Kidney (tissue), 14 donors: ENCODE results near the gene APEX1. TPM values are rescaled to one million over a fixed set of nuclear protein-coding genes. Genes with fewer than 3 reads are reported as not detected.

Experiments used
- DNase-seq, 5 donors: peaks; one replicate each; pipeline ENCODE4 v3.0.0-alpha.2; 2013 to 2020
- FAIRE-seq: peaks from 2 replicates; lab custom pipeline; 2012; peaks lifted over from hg19 to GRCh38; lab: Jason Lieb, UNC
- H3K27ac ChIP-seq, 2 donors: one replicate each; pipeline ENCODE4 v1.7.0; 2013; ENCODE audit warnings: low read depth in 2 of 2, low read length in 2 of 2, inconsistent platforms in 1 of 2
- H3K27me3 ChIP-seq: one replicate; pipeline ENCODE4 v1.7.1; 2013; ENCODE audit warnings: low read length, inconsistent platforms; ENCODE audit not compliant: control insufficient read depth, insufficient read depth
- H3K36me3 ChIP-seq, 3 donors: one replicate each; pipeline versions ENCODE4 v1.7.0 to v1.7.1; 2013; ENCODE audit warnings: low read length in 3 of 3, control low read depth in 1 of 3, inconsistent platforms in 1 of 3; ENCODE audit not compliant: insufficient read depth in 3 of 3, control insufficient read depth in 2 of 3
- H3K4me1 ChIP-seq, 3 donors: one replicate each; pipeline versions ENCODE4 v1.7.0 to v1.7.1; 2013; ENCODE audit warnings: low read length in 3 of 3, inconsistent platforms in 1 of 3, low read depth in 1 of 3; ENCODE audit not compliant: control insufficient read depth in 2 of 3, insufficient read depth in 2 of 3
- H3K4me3 ChIP-seq, 3 donors: one replicate each; pipeline versions ENCODE4 v1.7.0 to v1.8.1; 2013; ENCODE audit warnings: low read length in 3 of 3, control low read depth in 1 of 3, inconsistent platforms in 1 of 3
- H3K9ac ChIP-seq, 3 donors: one replicate each; pipeline versions ENCODE4 v1.7.0 to v1.7.1; 2013; ENCODE audit warnings: low read length in 3 of 3, control low read depth in 1 of 3, inconsistent platforms in 1 of 3
- H3K9me3 ChIP-seq, 3 donors: one replicate each; pipeline versions ENCODE4 v1.7.0 to v1.7.1; 2013; ENCODE audit warnings: low read length in 3 of 3, control low read depth in 1 of 3, inconsistent platforms in 1 of 3; ENCODE audit not compliant: control insufficient read depth in 2 of 3, insufficient read depth in 1 of 3
- intact Hi-C: fragments of 100-400 bp; cut with DNase I; formaldehyde crosslinking; loops from one replicate; pipeline ENCODE4 v1.11.1; 2022
- polyA plus RNA-seq: library from polyadenylated mRNA; stranded (reverse); fragments of 350-450 nt; fragmentation: Illumina TruSeq; extraction: RNeasy Lipid Tissue Mini Kit (QIAGEN cat#74804); gene quantifications from one replicate; pipeline ENCODE4 v1.2.3, GENCODE V29; 2014; ENCODE audit warnings: low read depth, low replicate concordance; ENCODE audit not compliant: insufficient read depth
- total RNA-seq: library from RNA; stranded (reverse); fragmentation: NEBNext Ultra II Directional; extraction: Animal tissue kit (Norgen Biotek cat#: 25700); gene quantifications from one replicate; pipeline ENCODE4 v1.2.1, GENCODE V29; 2021
- TF ChIP-seq, protein P1 (sequence below): IDR thresholded peaks from 3 replicates; pipeline ENCODE4 v1.5.1; 2012; ENCODE audit warnings: mild to moderate bottlenecking, moderate library complexity, borderline replicate concordance; ENCODE audit not compliant: insufficient read depth; ENCODE audit errors: extremely low read depth
- donor health status: control.
- donor health status: control.
- donor health status: control.
- donor health status: control.
- donor health status: control.
- donor health status: DM: yes; HTN: yes; CAD: no.
- donor health status: Normal renal cell carcinoma (clear cell type).

Gene APEX1
- total and polyA plus RNA-seq, 2 donors from 2014 or later = 109 to 119 TPM

DNA sequence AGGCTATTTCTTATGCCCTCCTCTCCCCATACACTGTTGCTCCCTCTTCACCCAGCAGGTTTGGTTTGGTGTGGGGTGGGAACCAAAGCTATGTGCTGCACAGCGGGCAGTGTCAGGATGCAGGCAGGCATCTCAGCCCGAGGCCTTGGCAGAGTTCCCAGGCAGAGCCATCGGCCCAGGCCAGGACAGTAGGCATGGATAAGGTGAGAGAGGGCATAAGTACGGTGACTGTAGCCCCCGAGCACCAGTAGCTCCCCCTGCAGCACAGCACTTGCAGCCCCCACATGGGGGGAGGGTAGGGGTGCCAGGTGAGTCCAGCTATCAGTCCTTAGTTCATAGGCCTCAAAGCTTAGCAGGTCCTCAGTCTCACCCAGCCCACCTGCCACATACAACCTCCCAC is 26.2 kb upstream of the APEX1 start:
- Histone ChIP-seq H3K27ac (no peak overlapping the region), H3K27me3 (no peaks in the 10 kb centered on the region), H3K9me3 (no peaks in the 10 kb centered on the region), H3K36me3 (no peaks in the 10 kb centered on the region), H3K9ac (no peak overlapping the region), H3K4me3 (no peak overlapping the region), H3K4me1 (peaks cover 0 to 2% (median 0%) of the 10 kb centered on the region in 3 donors)
- TF ChIP-seq, protein P1, sequence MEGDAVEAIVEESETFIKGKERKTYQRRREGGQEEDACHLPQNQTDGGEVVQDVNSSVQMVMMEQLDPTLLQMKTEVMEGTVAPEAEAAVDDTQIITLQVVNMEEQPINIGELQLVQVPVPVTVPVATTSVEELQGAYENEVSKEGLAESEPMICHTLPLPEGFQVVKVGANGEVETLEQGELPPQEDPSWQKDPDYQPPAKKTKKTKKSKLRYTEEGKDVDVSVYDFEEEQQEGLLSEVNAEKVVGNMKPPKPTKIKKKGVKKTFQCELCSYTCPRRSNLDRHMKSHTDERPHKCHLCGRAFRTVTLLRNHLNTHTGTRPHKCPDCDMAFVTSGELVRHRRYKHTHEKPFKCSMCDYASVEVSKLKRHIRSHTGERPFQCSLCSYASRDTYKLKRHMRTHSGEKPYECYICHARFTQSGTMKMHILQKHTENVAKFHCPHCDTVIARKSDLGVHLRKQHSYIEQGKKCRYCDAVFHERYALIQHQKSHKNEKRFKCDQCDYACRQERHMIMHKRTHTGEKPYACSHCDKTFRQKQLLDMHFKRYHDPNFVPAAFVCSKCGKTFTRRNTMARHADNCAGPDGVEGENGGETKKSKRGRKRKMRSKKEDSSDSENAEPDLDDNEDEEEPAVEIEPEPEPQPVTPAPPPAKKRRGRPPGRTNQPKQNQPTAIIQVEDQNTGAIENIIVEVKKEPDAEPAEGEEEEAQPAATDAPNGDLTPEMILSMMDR = no peak
- FAIRE-seq (no peak), DNase-seq (no peak)
- intact Hi-C loops = no loop called here

DNA sequence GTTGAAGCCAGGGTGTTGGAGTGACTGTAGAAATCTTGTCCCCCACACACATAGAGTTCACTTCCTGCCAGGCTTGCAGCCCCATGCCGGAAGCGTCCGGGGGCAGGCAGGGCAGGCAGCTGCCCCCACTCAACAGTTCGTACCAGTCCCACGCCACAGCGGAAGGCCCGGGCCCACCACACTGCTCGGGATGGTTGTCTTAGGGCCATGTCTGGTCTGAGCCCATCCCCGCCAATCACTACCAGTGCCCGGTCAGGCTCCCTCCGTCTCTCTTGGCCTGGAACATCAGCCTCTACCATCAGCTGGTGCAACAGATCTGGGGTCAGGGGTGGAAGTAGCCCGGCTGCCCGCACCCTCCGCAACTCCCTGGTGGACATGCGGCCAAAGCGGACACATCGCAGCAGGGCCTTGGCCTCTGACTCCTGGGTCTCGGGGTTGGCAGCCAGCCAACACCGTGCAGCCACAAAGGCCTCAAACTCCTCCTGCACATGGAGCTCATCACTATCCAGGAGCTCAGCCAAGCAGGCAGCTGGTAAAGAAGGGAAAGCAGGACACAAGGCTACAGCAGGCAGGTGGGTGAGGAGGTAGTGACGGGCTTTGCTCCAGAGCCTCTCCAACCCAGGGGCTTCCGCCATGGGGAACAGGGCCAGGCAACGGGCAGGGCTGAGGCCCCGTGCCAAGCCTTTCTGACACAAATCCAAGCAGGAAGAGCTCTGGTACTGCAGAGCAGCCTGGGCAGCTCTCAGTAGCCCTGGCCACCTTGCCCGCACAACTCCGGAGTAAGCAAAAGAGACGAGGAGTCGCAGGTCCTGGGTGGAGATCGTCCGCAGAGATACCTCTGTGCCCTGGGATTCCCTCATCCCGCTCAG is 25.0 kb upstream of the APEX1 start:
- Histone ChIP-seq H3K27ac (no peak overlapping the region), H3K36me3 (no peaks in the 10 kb centered on the region), H3K4me3 (no peak overlapping the region), H3K27me3 (no peaks in the 10 kb centered on the region), H3K9me3 (no peaks in the 10 kb centered on the region), H3K4me1 (peaks cover 0 to 5% (median 0%) of the 10 kb centered on the region in 3 donors), H3K9ac (no peak overlapping the region)
- TF ChIP-seq, protein P1 = no peak
- intact Hi-C loops = no loop called here
- DNase-seq (peak in 1 of 5 donors; percentile 79), FAIRE-seq (no peak)

- FAIRE-seq = no peak
- peaks cover 3% of the 10 kb centered on the region for H3K27me3 ChIP-seq
- no peak overlapping the region for H3K27ac ChIP-seq
- peak; percentile 38 to 89 (median 55) for DNase-seq
- H3K9me3 ChIP-seq = no peaks in the 10 kb centered on the region
- TF ChIP-seq, protein P1 = no peak
- H3K9ac ChIP-seq = no peak overlapping the region
- H3K4me1 ChIP-seq = peaks cover 0 to 9% (median 0%) of the 10 kb centered on the region in 3 donors
- intact Hi-C loops = no loop called here
- peak overlapping the region; percentile 34 to 55 (median 50) for H3K4me3 ChIP-seq
- H3K36me3 ChIP-seq = no peaks in the 10 kb centered on the region
These were observed 20.1 kb upstream of the APEX1 start for GRCh38 chr14:20434701-20435581.
